Activated T-cell treated with anti-CD3 and anti-CD28 coated beads for 48 hours (primary cell): ENCODE data around the gene CRYBG1.

ENCODE experiments used
- DNase-seq: peaks from one replicate; pipeline ENCODE4 v3.0.0-alpha.2; 2020; ENCODE audit warnings: low read depth

The CRYBG1 gene

GRCh38 chr6:106426250-106426970 lies 65.9 kb downstream of the CRYBG1 start:
- DNase-seq: no peak

- DNase-seq: no peak
Measured at GRCh38 chr6:106430466-106430865, 69.9 kb downstream of the CRYBG1 start.

GRCh38 chr6:106431405-106431804 lies 70.9 kb downstream of the CRYBG1 start:
- no peak for DNase-seq

- DNase-seq: no peak
Measured at GRCh38 chr6:106431972-106432371, 71.5 kb downstream of the CRYBG1 start.

DNA sequence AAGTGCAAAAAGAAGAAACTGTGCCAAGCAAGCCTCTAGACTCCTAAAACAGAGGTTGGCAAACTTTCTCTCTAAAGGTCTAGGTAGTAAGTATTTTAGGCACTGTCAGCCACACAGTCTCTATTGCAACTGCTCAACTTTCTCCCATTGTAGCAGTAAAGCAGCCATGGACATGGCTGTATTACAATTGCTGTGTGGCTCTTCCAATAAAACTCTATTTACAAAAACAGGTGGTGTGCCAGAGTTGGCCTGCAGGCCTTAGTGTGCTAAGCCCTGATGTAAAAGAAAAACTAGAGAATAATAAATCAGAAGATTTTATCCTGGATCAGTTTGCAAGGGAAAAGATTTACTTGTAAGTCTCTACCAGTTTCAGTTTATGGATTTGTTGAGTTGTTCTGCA lies 74.0 kb downstream of the CRYBG1 start:
- DNase-seq: no peak

DNA sequence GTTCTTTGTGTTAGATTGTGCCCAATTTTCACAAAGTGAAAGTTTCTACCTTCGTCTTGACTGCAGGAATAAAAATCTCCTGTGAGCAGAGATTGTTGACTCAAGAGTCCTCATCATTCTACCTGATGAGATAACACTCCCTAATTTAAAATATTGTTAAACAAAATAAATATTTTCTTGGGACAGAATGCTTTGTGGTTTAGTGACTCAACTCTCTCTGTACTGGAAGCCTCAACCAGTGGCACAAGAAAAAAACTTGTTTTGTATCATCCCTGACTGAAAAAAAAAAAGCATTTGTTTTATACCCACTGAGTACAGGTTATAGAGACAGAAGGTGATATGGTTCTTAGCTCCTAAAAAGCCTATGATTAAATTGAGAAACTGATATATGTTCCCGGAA lies 78.9 kb downstream of the CRYBG1 start:
- no peak for DNase-seq

GRCh38 chr6:106440546-106440945 lies 80.0 kb downstream of the CRYBG1 start:
- no peak for DNase-seq

GRCh38 chr6:106442395-106442794 lies 81.9 kb downstream of the CRYBG1 start:
- DNase-seq: no peak

- DNase-seq: no peak
Measured at GRCh38 chr6:106444777-106445507, 84.4 kb downstream of the CRYBG1 start.

- DNase-seq: no peak
Measured at GRCh38 chr6:106445508-106445878, 85.0 kb downstream of the CRYBG1 start.

- no peak for DNase-seq
Measured at GRCh38 chr6:106446287-106446885, 85.9 kb downstream of the CRYBG1 start.

GRCh38 chr6:106446983-106447382 lies 86.5 kb downstream of the CRYBG1 start:
- DNase-seq: no peak

- DNase-seq: no peak
Measured at GRCh38 chr6:106448000-106448426, 87.5 kb downstream of the CRYBG1 start.

DNA sequence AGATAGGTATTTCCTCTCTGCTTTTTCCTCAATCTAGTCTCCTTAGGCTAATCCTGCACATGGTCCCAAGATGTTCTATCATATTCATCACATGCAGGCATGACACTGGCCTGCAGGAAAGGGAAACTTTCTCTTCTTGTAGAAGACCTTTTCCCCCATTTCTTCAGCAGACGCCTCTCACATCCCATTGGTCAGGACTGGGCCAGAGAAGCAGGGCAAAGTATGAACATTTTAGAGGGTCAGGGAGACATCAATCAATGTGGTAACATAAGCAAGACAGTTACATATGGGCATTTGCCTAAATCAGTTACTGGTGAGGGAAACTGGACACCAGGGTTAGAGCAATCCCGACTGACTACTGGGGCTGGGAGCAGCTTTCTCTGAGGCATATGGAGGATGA lies 90.1 kb downstream of the CRYBG1 start:
- no peak for DNase-seq

DNA sequence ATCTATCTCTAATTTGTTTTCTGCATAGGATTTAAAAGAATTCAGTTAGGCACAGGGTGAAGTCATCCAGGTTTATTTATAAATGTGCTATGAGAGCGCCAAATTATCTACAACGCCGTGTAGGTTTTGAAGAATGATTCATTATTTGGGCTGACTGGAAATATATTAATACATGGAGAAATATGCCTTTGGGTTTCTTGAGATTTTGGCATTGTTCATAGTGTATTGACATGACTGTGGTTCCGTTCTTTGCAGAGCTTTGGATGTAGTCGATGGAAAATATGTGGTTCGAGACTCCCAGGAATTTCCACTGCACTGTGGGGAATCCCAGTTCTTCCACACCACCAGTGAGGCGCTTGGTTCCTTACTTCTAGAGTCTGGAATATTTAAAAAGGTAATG lies 90.9 kb downstream of the CRYBG1 start:
- DNase-seq: no peak

GRCh38 chr6:106452628-106453027 lies 92.1 kb downstream of the CRYBG1 start:
- DNase-seq: no peak

GRCh38 chr6:106453756-106454367 lies 93.3 kb downstream of the CRYBG1 start:
- no peak for DNase-seq

DNA sequence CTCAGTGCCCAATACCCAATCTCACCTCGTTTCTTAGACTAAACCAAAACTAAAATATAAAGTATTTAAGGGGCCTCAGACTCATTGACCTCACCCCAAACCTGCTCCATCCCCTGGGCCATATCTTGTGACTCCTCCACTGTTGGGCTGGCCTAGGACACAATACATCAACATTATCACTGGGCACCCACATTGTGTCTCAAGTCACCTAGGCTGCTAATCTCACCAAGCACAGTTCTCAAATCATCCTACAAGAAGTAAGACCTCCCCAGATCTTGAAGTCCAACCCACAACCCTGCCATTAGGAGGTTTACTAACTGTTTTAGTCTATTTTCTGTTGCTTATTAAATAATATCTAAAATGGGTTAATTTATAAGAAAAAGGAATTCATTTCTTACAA lies 96.2 kb downstream of the CRYBG1 start:
- DNase-seq: no peak

DNA sequence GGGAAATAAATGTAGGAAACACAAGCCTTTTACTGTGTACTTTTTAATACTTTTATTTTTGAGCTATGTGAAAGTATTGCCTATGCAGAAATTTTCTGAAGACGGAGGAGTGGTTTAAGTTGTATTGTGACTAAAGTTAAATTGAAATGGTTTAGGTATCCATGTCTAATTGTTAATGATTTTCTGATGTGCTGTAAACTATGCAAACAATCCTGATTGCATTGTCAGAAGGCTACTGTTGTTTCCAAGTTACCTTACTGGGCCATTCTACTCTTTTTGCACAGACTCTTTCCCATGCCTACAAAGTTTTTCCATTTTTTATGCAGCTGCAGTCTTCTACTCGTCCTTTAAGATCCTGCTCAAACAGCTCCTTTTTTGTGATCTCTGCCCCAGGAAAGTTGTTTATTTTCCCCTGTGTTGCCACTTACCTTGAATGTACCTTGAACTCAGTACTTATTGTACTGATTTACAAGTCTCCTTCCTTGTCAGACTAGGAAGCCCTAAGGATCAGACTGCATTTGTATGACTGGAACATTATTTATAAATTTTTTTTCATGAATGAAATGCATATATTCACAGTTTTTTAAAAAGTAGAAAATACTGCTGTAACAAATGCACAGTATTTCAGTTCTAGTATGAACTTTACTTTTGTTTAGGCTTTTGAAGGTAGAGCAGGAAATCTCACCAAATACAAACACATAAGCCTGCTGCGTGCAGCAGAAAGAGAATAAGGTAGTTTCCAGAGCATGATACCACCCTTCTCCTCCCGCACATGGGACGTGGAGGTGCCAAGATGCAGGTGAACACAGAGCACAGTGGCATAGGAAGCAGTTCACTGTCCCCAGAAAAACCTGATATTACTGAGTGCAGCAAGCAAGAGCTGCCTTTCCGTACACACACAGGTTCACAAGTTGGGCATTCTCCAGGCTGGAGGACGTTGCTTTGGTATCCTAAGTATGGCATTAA lies 97.8 kb downstream of the CRYBG1 start:
- no peak for DNase-seq

DNA sequence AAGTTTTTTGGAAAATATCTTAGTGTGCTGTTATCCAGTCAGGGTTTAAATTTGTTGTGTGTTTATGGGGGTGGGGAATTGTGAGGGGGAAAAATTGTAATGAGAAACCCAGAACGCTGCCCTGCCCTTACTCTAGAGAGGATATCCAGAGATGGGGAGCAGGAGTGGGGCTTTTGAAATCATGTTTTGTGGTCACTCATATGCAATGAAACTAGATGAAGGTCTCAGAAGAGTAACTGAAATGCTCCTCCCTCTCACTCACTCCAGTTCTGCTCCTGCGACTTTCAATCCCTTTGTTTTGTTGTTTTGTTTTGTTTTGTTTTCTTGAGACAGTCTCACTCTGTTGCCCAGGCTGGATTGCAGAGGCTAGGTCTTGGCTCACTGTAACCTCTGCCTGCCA lies 100.0 kb downstream of the CRYBG1 start:
- no peak for DNase-seq

- DNase-seq: no peak
Measured at GRCh38 chr6:106461084-106461483, 100.6 kb downstream of the CRYBG1 start.
